HG02759 (cell line): ENCODE measurements around the gene CHST12.
"Not testable (repeated sequence)": the region's sequence is repeated elsewhere in the genome, so short reads cannot be mapped to it uniquely, and the experiment has no call there.

Experiments used
- ATAC-seq: cut with Tn5 transposase; IDR thresholded peaks from one replicate; pipeline ENCODE4 v1.9.1; 2021; ENCODE audit warnings: mild to moderate bottlenecking, moderate library complexity; ENCODE audit not compliant: unreplicated experiment

The CHST12 gene

DNA sequence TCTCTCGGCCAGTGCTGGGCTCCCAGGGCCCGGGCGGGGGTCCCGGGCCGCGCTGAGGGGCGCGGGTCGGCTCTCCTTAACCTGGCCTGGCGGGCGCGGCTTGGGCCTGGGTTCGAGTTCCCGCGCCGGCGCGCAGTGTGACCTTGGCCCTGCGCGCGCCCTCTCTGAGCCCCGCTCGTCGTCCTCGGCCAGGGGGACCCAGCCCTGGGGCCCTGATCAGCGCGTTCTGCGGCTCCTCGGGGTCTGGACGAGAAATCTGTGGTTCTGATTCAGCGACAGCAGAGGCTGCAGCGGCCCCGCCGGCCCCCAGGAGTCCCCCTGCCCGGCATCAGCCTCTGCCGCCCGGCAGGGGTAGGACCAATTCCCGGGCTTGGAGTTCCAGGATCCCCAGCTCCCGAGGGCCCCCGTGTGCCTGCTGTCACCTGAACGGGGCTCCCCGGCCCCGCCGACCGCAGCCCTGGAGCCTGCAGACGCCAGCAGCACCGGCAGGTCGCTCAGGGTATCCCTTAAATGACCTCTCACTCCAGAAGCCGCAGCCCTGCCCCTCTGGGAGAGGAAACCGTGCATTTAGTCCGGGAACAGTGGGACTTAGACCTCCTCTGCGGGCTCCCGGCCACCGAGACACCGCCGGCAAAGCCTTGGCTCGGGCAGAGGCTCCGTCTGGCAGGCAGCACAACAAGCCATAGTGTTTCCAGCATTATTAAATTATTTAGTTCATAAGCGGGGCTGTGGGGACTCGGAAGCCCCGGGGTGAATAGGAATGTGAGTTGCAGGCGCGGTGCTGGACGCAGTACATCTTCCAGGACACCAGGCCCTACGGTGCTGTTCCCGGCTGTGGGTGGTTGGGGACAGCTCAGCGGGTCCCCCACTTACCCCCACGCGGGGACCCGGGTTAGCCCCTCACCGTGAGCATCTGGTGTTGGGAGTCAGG is 572 bp downstream of the CHST12 start:
- peak; percentile 16 for ATAC-seq

DNA sequence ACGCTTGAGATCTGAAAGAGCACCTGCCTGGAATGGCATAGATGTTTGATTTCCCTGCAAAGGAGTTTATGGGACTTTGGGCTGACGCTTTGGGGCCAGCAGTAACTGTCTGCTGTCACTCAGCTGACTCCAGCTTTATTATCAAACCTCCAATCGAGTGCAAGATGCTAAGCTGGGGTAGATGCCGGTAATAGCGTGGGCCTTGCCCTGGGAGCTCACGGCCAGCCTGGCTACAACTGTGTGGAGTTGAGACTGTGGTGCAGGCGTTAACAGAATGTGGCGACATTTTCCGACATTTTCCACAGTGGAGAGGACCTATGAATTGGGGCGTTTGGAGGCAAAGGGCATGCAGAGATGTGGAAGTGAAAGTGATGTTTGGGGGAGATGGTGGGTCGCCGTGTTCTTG is 1.3 kb downstream of the CHST12 start:
- ATAC-seq, result no peak

DNA sequence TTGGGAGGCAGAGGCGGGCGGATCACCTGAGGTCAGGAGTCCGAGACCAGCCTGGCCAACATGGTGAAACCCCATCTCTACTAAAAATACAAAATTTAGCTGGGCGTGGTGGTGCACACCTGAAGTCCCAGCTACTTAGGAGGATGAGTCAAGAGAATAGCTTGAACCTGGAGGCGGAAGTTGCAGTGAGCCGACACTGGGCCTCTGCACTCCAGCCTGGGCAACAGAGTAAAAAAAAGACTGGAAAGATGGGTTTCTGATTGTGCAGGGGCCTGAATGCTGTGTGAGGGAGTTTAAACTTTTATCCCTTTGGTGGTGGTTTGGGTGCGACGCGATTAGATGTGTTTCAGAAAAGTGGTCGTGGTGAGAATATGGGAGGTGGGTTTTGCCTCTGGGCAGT is 1.8 kb downstream of the CHST12 start:
- no peak for ATAC-seq

DNA sequence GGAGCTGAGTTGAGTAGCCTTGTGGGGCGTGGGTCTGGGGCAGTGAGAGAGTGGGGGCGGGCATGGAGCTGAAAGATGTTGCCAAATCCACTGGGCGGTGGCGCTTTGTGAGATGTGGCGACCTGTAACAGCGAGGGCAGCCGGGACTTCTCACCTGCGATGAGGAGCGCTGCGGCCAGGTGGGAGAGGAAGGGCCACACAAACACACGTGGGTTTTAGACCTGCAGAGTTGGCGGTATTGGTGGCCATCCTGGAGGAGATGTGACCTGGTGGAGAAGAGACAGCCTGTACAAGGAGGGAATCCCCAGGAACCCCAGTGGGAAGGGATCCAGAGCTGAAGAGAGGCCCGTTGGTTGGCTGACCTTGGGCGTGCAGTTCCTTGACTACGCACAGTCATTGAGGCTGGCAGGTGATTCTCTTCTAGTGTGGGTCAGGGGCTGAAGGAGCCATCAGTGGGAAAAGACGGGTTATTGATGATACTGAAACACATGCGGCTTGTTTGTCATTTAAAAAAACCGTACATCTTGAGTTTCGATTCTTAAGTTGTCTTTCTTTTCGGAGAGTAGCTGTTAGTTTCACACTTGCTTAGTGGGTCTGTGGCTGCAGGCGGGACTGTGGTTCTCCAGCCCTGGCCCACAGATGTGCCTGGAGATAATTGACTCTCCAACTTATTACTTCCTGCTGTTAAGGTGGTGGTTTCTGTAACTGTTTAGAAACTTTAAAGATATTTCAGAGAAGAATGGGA is 2.4 kb downstream of the CHST12 start:
- ATAC-seq, result peak; percentile 46

DNA sequence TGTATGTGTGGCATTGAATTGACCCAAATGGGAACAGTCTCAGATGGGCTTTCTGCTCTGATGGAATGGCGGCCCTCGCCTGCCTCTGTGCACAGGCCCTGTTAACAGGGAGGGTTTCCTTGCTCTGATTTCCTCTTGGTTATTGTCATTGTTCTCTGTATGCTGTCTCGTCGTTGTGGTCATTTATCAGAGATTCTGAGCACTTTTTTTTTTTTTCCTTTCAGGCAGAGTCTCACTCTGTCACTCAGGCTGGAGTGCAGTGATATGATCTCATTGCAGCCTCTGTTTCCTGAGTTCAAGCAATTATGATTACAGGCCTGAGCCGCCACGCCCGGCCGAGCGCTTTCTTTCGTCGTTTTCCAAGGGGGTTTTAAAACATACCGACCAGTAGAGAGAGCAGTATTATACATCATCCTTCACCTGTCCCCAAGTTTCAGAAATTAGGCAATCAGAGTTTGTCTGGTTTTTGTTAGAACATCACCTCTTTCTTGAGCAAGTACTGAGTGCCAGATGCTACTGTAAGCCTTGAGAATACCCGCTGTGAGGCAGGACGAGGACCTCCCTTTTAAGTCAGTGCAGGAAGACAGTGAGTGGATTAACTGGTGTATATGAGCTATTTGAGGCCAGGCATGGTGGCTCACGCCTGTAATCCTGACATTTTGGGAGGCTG is 6.5 kb downstream of the CHST12 start:
- ATAC-seq, result no peak

DNA sequence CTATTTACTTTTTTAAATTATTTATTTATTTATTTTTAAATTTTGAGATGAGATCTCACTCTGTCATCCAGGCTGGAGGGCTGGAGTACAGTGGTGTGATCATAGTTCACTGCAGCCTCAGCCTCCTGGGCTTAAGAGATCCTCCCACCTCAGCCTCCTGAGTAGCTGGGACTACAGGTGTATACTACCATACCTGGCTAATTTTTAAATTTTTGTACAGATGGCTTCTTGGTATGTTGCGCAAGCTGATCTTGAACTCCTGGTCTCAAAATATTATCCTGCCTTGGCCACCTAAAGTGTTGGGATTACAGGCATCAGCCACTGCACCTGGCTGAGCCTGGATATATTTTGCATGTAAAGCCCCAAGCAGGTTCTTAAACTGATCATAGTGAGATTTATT is 7.6 kb downstream of the CHST12 start:
- ATAC-seq, result no peak

DNA sequence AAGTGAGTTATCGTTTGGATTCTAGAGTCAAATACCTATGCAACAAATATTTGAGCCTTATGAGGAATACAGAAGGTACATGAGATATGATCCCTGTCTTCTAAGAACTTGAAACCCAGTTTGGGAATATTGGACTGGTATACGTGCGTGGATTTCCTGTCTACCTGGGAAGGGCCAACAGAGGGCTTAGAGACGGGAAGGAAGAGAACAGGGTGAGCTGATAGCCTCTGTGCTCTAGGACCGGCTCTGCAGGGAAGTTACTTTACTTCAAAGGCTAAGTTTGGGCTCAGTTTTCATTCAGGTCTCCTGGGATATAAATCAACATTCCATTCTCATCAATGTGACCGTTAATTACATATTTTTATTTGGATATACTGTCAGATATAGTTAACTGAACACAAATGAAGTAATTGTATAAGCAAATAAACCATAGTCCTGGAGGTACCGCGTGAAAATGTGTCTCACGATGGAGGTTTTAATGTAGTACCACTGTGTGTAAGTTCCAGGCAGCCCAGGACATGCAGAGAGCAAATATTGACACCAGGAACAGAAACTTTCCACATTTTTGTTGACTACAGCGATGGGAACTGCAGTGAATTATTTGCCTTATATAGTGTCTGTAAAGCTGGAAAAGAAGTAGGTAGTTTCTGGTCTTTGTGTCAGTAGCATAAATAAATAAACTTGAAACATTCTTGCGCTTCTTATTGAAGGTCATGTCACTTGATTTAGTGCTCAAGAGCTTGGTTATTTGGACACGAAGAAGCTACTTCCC is 8.6 kb downstream of the CHST12 start:
- no peak for ATAC-seq

DNA sequence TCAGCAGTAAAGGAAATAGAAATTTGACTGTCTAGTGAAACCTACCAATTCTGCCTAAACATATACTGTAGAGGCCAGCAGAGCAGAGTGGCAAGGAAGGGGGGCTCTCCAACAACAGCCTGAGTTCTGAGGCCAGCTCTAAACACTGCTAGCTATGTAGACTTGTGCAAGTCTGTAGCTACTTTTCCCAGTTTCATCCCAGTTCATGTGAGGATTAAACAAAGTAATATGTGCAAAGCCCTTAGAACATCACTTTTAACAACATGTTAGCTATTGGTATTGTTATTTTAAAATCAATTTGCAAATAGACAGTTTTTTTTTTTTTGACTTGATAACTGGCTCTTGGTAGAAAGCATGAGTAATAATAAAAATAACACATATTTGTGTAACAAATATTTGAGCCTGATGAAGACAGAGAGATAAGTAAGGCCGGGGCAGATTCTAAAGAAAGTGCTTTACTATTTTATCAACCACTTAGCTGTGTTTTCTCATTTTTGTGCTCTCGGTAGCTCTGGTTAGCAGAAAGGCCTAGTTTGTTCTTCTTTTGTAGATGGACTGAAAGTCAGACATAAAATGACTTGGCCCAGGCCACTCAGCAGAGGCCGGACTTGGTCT is 9.3 kb downstream of the CHST12 start:
- ATAC-seq, result no peak

DNA sequence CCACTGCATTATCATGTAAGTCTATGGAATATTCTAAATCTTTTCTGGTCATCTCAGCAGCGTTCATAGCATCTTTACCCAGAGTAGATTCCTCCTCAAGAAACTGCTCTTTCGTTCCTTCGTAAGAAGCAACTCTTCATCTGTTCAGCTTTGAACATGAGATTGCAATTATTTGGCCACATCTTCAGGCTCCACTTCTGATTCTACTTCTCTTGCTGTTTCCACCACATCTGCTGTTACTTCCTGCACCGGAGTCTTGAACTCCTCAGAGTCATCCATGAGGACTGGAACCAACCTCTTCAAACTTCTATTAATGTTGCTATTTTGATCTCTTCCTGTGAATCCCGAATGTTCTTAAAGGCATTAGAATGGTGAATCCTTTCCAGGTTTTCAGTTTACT is 12.7 kb downstream of the CHST12 start:
- ATAC-seq, result no peak

DNA sequence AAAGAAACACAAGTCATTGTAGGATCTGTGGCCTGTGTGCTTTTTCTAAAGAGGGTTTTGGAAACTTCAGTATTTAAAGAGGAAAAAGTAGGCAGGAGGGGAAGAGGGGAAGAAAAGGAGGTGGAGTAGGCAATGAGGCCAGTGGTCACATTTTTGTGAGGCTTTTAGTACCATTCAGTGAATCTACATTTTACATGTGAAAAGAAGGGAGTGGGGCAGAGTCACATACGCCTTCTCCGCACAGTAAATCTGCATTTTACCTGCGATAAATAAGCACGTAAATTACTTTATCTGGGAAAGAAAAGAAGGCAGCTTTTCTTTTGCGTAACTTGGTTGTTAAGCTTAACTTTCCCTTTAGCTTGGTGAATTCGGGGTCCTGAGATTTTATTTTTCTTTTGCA is 13.2 kb downstream of the CHST12 start:
- no peak for ATAC-seq

DNA sequence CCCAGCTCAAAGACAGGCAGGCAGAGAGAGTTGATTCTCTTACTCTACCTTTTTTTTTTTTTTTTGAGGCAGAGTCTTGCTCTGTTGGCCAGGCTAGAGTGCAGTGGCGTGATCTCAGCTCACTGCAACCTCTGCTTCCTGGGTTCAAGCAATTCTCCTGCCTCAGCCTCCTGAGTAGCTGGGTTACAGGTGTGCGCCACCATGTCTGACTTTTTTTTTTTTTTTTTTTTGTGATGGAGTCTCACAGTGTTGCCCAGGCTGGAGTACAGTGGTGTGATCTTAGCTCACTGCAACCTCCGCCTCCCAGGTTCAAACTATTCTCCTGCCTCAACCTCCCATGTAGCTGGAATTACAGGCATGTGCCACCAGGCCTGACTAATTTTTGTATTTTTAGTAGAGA is 13.8 kb downstream of the CHST12 start:
- ATAC-seq, result not testable (repeated sequence)

DNA sequence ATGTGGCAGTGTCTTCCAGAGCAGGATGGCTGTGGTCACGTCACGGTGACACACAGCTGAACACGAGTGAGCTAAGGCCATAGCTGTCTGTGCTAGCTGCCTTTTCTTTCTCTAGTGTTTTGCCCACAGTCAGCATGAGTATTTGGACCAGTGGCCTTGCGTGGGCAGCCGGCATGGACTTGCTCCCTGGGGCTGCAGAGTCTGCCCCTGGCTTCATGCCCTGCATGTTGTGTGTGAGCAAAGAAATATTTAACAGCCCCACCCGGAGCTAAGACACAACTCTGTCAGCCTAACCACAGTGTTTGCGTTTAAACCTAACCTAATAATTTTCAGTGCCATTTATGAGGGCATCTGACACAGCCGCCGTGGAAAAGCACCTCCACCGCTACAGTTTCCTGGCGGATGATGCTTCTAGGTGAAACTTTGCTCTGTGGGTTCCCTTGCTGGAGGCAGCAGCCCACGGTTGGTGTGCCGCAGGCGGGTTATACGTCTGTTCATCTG is 14.6 kb downstream of the CHST12 start:
- ATAC-seq, result no peak

DNA sequence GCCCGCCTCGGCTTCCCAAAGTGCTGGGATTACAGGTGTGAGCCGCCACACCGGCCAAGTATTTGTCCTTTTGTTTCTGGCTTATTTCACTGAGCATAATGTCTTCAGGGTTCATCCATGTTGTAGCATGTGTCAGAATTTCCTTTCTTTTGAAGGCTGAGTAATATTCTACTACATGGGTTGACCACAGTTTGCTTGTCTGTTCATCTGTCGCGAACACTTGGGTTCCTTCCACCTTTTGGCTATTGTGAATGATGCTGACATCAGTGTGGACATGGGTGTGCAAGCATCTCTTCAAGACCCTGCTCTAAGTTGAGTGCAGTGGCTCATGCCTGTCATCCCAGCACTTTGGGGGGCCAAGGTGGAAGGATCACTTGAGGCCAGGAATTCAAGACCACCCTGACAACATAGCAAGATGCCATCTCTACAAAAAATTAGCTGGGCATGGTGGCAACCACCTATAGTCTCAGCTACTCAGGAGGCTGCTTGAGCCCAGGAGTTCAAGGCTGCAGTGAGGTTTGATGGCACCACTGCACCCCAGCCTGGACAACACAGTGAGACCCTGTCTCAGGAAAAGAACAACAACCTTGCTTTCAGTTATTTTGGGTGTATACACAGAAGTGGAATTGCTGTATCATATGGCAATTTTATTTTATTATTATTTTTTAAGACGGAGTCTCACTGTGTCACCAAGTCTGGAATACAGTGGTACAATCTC is 17.0 kb downstream of the CHST12 start:
- ATAC-seq, result no peak

DNA sequence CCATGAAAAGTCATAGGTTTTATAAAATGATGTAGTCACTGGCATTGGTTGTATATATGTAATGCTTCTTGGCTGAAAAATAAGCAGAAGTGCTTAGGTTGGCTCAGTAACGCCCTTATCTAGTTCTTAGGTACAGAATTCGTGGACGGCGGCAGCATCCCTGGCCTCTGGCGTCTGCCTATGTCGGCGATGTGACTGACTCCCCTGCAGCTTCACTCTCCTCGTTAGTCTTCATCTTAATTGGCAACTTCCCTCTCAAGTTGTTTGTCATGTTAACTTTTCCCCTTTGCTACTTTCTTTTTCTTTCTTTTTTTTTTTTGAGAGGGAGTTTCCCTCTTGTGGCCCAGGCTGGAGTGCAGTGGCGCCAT is 18.5 kb downstream of the CHST12 start:
- no peak for ATAC-seq

DNA sequence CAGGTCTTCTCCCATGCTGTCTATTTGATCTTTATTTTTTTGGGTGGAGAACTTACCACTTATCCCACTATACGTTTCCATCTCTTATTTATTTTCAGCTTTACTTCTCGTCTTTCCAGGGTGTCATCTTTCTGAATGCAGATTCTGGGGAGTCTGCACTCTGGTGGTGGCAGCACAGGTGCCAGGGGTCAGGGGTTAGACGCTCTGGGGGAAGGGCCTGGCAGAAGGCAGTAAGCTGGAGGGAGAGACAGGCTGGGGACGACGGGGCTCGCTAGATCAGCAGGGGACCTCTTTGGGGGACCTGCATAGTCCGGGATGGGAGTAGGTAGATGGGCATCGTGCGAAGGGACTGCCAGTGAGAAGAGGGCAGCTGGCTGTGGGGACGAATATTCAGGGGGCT is 22.3 kb downstream of the CHST12 start:
- no peak for ATAC-seq

DNA sequence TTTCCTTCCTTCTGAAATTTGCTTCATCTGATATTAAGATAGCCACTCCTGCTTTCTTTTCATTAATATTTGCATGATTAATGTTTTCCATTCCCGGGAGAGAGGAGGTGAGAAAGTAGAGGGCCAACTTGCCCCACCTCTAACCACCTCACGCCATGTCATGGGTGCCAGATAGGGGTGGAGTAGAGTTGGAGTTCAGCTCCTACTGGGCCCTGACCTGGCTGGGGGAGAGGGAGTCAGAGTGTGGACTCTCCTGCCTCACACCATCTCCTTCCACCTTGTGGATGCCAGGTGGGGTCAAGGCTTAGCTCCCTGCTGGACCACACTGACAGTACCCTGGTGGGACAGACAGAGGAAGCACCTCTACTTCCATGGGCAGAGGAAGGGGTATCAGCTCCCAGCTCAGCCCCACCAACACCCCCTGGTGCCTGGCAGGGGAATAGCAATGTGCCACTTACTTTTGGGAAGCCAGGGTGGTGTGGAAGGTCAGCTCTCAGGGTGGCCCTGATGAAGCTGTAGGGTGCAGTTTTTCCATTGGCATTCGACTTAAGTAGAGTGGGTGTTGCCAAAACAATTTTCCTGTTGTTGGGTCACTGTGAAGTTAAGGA is 28.0 kb downstream of the CHST12 start:
- ATAC-seq, result no peak

DNA sequence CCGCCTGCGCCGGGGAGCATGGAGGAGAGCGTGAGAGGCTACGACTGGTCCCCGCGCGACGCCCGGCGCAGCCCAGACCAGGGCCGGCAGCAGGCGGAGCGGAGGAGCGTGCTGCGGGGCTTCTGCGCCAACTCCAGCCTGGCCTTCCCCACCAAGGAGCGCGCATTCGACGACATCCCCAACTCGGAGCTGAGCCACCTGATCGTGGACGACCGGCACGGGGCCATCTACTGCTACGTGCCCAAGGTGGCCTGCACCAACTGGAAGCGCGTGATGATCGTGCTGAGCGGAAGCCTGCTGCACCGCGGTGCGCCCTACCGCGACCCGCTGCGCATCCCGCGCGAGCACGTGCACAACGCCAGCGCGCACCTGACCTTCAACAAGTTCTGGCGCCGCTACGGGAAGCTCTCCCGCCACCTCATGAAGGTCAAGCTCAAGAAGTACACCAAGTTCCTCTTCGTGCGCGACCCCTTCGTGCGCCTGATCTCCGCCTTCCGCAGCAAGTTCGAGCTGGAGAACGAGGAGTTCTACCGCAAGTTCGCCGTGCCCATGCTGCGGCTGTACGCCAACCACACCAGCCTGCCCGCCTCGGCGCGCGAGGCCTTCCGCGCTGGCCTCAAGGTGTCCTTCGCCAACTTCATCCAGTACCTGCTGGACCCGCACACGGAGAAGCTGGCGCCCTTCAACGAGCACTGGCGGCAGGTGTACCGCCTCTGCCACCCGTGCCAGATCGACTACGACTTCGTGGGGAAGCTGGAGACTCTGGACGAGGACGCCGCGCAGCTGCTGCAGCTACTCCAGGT is 29.7 kb downstream of the CHST12 start:
- no peak for ATAC-seq
